ENCODE data around the gene EML4.
"Not testable (repeated sequence)": the region's sequence is repeated elsewhere in the genome, so short reads cannot be mapped to it uniquely, and the experiment has no call there.

EML4 gene

GRCh38 chr2:42169100-42169873 lies at the start of gene EML4:
Gene EML4, plus strand, starts transcription at chr2:42169353. Its CDS starts 259 bp downstream, at chr2:42169612.
- no peak for FAIRE-seq

GRCh38 chr2:42123426-42123825 lies 45.7 kb upstream of the EML4 start:
- no peak for FAIRE-seq
- DNase-seq (ENCODE audit: low spot score), result no peak

More at GRCh38 chr2:42169100-42169873, at the start of gene EML4:
- peak; percentile 80 for DNase-seq (ENCODE audit: low spot score)

GRCh38 chr2:42124011-42124785 lies 45.0 kb upstream of the EML4 start:
- FAIRE-seq (peak; percentile 72), DNase-seq (ENCODE audit: low spot score) (no peak)

GRCh38 chr2:42125841-42126594 lies 43.1 kb upstream of the EML4 start:
- FAIRE-seq, result no peak
- DNase-seq (ENCODE audit: low spot score), result no peak

- not testable (repeated sequence) for FAIRE-seq; DNase-seq (ENCODE audit: low spot score)
Measured at GRCh38 chr2:42126873-42127272, 42.3 kb upstream of the EML4 start.

GRCh38 chr2:42127425-42128424 lies 41.4 kb upstream of the EML4 start:
- FAIRE-seq (no peak), DNase-seq (ENCODE audit: low spot score) (no peak)

GRCh38 chr2:42128721-42129486 lies 40.2 kb upstream of the EML4 start:
- FAIRE-seq (peak; percentile 76), DNase-seq (ENCODE audit: low spot score) (peak; percentile 62)

- DNase-seq (ENCODE audit: low spot score) (no peak), FAIRE-seq (no peak)
Measured at GRCh38 chr2:42129487-42129852, 39.7 kb upstream of the EML4 start.

GRCh38 chr2:42129947-42130346 lies 39.2 kb upstream of the EML4 start:
- FAIRE-seq (no peak), DNase-seq (ENCODE audit: low spot score) (no peak)

- DNase-seq (ENCODE audit: low spot score); FAIRE-seq: not testable (repeated sequence)
Measured at GRCh38 chr2:42130858-42131257, 38.3 kb upstream of the EML4 start.

GRCh38 chr2:42132191-42132965 lies 36.8 kb upstream of the EML4 start:
- DNase-seq (ENCODE audit: low spot score) (peak; percentile 80), FAIRE-seq (peak; percentile 38)

GRCh38 chr2:42132966-42133641 lies 36.0 kb upstream of the EML4 start:
- peak; percentile 98 for DNase-seq (ENCODE audit: low spot score)
- peak; percentile 94 for FAIRE-seq

- no peak for DNase-seq (ENCODE audit: low spot score)
Measured at GRCh38 chr2:42133771-42134195, 35.4 kb upstream of the EML4 start.

GRCh38 chr2:42134401-42134932 lies 34.7 kb upstream of the EML4 start:
- not testable (repeated sequence) for FAIRE-seq; DNase-seq (ENCODE audit: low spot score)

More at GRCh38 chr2:42133771-42134195, 35.4 kb upstream of the EML4 start:
- FAIRE-seq, result no peak

GRCh38 chr2:42135381-42136312 lies 33.5 kb upstream of the EML4 start:
- FAIRE-seq, result no peak
- DNase-seq (ENCODE audit: low spot score), result no peak

- peak; percentile 41 for DNase-seq (ENCODE audit: low spot score)
- no peak for FAIRE-seq
Measured at GRCh38 chr2:42136782-42137124, 32.4 kb upstream of the EML4 start.
